VCaP (cell line): Measurements from ENCODE around the gene ETFRF1.
A peak's percentile ranks its signal among the peaks of the same experiment; 100 is the strongest.

ENCODE experiments used
- H3K27ac ChIP-seq: fragments of 450-650 bp; 2 replicates; pipeline ENCODE4 v1.5.1; 2017
- TF ChIP-seq, protein P1 (sequence below): fragments of 450-650 bp; conservative IDR thresholded peaks from 2 replicates; pipeline ENCODE4 v1.5.1; 2017; ENCODE audit warnings: mild to moderate bottlenecking, moderate library complexity

The ETFRF1 gene

DNA sequence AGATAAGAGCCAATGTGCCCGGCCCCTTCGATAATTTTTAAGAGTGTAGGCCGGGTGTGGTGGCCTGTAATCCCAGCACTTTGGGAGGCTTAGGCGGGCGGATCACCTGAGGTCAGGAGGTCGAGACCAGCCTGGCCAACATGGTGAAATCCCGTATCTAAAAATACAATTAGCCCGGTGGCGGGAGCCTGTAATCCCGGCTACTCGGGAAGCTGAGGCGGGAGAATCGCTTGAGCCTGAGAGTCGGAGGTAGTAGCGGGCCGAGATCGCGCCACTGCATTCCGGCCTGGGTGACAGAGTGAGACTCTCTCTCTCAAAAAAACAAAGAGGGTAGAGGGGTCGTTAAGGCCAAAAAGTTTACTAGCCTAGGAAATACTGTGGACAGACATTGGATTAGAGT lies 53.1 kb downstream of the ETFRF1 start:
- no peak overlapping the region; the same call in 1 of the 2 replicates for H3K27ac ChIP-seq
- TF ChIP-seq, protein P1, sequence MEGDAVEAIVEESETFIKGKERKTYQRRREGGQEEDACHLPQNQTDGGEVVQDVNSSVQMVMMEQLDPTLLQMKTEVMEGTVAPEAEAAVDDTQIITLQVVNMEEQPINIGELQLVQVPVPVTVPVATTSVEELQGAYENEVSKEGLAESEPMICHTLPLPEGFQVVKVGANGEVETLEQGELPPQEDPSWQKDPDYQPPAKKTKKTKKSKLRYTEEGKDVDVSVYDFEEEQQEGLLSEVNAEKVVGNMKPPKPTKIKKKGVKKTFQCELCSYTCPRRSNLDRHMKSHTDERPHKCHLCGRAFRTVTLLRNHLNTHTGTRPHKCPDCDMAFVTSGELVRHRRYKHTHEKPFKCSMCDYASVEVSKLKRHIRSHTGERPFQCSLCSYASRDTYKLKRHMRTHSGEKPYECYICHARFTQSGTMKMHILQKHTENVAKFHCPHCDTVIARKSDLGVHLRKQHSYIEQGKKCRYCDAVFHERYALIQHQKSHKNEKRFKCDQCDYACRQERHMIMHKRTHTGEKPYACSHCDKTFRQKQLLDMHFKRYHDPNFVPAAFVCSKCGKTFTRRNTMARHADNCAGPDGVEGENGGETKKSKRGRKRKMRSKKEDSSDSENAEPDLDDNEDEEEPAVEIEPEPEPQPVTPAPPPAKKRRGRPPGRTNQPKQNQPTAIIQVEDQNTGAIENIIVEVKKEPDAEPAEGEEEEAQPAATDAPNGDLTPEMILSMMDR = no peak

DNA sequence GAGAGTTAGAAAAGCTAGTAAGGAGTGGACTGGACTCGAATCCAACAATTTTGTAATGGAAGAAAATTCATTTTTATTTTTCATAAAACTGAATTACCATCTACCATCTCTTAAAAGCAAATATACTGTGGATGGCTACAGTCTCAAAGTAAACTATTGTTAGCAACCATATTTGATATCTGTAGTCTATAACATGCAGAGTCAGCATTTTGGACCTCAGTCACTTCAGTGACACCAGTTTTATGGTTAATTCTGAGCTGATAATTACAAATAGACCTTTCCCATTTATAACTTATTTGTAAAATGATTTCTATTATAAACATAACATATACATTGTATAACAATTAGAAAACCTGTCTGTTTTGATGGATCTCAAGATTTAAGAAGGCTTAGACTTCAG lies 53.7 kb downstream of the ETFRF1 start:
- TF ChIP-seq, protein P1 = no peak
- H3K27ac ChIP-seq = peak overlapping the region; percentile 90

DNA sequence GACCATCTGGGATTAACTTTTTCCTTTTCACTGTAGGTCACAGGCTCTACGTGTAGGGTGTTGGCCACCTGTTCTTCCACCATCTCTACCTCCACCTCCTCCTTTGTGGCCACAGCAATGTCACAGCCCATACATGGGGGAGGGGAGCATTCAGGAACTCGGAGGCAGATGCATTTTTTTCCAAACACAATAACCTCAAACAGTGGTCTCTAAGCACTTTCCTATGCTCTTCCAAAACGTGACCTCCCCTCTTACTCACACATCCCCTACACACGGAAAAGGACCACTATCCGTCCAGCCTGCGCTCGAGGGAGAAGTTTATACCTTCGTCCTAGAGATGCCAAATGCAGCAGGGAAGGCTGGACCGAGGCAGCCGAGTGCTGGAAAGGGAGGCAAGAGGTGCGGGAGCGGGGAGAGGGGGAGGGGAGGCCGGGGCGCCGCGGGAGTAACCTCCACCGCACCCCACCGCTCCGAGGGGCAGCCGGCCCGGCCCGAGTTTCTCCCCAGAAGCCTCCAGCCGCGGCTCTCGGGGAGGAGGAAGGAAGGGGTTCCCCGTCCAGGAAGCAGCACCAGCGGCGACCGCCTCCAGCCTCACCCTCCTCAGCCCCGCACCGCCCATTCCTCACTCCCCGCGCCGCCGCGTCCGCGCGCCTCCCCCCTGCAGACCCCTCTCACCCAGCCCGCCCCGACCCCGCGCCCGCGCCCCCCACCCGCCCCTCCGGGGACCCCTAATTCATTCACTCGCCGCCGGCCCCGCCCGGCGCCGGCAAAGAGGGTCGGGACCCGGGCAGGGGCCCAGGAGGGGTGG lies 55.1 kb downstream of the ETFRF1 start:
- peak overlapping the region; percentile 90 for H3K27ac ChIP-seq
- TF ChIP-seq, protein P1 = no peak

DNA sequence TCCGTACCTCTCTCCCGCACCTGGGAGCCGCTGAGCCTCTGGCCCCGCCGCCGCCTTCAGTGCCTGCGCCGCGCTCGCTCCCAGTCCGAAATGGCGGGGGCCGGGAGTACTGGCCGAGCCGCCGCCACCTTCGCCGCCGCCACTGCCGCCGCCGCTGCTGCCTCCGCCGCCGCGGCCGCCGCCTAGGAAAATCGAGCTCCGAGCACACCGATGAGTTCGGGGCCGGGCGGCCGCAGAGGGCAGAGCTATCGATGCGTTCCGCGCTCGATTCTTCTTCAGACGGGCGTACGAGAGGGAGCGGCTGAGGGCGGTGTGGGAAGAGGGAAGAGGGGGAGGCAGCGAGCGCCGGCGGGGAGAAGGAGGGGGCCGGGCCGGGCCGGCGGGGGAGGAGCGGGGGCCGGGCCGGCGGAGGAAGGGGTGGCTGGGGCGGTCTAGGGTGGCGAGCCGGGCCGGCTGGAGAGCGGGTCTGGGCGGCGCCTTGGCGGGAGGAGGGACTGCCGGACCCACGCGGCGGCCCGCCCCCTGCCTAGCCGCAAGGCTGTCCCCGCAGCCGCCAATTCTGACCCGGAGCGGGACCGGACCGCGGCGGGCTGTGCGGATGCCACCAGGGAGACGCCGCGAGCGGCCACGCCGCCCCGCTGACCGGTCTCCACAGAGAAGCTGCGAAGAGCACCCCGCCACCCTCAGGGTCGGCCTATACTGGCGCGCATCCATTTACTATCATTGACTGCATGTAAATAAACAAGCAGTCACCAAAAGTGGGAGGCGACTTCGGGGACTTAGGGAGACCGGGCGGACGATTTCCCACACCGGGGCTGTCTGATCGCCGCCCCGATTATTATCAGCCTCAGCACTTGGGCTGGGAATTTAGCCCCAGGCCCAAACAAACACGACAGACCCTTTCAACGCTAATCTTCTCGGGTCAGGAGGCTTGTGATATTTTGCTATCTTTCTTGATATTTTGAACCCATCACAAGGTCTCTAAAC lies 56.0 kb downstream of the ETFRF1 start, which contains the start of gene KRAS:
Gene KRAS (minus strand): TSS at position 186 of the 987 bp plus-strand sequence.
- TF ChIP-seq, protein P1 = no peak
- H3K27ac ChIP-seq = peak within 1 kb of the TSS; percentile 90

DNA sequence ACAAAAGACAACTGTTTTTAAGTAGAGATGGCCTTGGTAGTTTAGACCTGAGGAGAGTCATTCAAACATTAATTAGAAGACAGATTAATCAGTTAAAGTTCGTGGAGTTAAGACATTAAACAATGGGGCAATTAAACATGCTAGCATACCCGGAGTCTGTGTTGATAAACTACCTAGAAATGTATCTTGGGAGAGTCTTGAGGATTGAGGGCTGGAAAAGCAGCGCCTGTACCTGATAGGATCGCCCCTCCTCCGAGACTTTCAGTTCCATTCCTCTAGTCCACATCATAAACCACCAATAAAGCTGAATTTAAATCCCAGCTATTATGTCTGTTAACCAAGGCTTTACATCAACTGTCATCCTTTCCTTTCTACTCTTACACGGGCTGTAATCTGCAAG lies 56.7 kb downstream of the ETFRF1 start:
- H3K27ac ChIP-seq = peak overlapping the region; percentile 90
- TF ChIP-seq, protein P1 = no peak

DNA sequence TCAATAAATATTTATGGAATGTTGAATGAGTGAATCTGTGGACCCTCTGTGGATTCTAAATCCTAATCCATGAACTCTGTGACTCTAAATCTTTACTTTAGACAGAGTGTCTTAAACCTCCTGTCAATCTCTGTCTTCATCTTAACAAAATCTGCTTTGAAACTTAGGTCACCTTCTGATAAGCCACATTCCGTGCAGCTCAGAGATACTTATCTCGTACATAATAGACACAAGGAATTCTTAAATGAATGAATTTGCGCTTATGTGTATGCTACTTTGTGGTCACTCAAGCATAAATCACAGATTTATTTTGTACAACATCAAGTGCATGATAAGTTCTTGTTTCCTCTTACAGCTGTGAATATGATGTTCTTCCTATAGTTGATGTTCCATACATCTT lies 57.9 kb downstream of the ETFRF1 start:
- TF ChIP-seq, protein P1 = no peak
- H3K27ac ChIP-seq = no peak overlapping the region
